ENCODE results near the gene SPATS2L.

Gene SPATS2L

DNA sequence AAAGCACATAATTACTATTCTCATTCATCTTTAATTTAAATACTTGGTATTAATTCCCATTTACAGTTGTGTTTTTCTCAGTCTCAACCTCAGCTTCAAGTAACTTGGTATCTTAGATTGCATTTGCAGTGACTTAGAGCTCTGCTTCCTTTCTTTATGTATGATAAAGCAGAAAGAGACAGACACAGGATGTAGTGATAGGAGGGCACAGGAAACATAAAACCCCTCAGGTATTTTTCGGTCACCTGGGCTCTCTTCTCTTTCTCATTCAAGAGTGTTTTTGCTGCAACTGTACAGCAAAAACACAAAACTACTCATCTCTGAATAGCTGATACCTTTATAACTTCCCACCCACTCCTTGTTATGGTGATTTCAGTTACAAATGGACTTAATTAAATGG, 120.3 kb downstream of the SPATS2L start:
- Histone ChIP-seq H3K4me1 (ENCODE audit: control insufficient read depth, insufficient read depth, low read length) (no peaks in the 10 kb centered on the region), H3K9ac (ENCODE audit: low read length in 2 of 2) (no peak overlapping the region), H3K36me3 (ENCODE audit: control insufficient read depth in 2 of 2, insufficient read depth in 2 of 2, low read length in 2 of 2) (peaks cover 6 to 14% of the 10 kb centered on the region in 2 donors), H3K9me3 (ENCODE audit: control insufficient read depth in 2 of 2, low read length in 2 of 2) (no peaks in the 10 kb centered on the region), H3K27me3 (ENCODE audit: control insufficient read depth in 1 of 2, insufficient read depth in 2 of 2, low read length in 2 of 2) (no peaks in the 10 kb centered on the region), H3K4me3 (ENCODE audit: low read length in 2 of 2) (no peak overlapping the region), H3K27ac (ENCODE audit: low read length) (no peak overlapping the region)

DNA sequence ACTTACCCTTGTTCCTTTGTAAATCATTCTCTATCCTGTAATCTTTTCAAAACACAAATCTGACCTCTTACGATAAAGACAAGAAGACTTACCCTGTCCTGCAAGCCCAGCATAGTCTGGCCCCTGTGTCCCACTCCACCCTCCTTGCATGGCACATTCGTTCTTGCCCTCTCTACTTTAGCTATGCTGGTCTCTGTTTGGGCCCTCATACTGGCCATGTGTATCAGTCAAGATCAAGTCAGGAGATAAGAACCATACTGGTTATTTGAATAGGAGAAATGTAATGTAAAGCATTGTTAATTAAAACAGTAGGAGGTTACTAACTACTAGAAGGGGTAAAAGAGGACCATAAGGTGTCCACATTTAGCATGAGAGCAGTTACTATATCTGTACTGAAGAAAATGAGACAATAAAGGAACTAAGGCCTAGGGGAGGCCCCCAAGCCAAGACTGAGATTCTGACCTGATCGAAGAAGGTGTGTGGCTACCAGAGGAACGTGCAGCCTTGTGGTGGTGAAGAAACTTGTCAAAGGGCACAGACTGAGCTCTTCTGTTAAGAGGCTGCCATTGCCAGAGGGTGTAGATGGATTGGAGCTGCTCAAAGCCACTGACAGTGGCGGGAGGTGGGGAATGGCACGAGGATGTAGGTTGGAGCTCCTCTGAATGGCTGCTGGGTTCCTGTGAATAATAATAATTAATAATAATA, 122.6 kb downstream of the SPATS2L start:
- no peaks in the 10 kb centered on the region for H3K27me3 ChIP-seq (ENCODE audit: control insufficient read depth in 1 of 2, insufficient read depth in 2 of 2, low read length in 2 of 2)
- no peak overlapping the region for H3K9ac ChIP-seq (ENCODE audit: low read length in 2 of 2)
- no peaks in the 10 kb centered on the region for H3K9me3 ChIP-seq (ENCODE audit: control insufficient read depth in 2 of 2, low read length in 2 of 2)
- H3K4me1 ChIP-seq (ENCODE audit: control insufficient read depth, insufficient read depth, low read length) = no peaks in the 10 kb centered on the region
- no peak overlapping the region for H3K4me3 ChIP-seq (ENCODE audit: low read length in 2 of 2)
- H3K36me3 ChIP-seq (ENCODE audit: control insufficient read depth in 2 of 2, insufficient read depth in 2 of 2, low read length in 2 of 2) = peaks cover 0 to 5% of the 10 kb centered on the region in 2 donors
- no peak overlapping the region for H3K27ac ChIP-seq (ENCODE audit: low read length)

DNA sequence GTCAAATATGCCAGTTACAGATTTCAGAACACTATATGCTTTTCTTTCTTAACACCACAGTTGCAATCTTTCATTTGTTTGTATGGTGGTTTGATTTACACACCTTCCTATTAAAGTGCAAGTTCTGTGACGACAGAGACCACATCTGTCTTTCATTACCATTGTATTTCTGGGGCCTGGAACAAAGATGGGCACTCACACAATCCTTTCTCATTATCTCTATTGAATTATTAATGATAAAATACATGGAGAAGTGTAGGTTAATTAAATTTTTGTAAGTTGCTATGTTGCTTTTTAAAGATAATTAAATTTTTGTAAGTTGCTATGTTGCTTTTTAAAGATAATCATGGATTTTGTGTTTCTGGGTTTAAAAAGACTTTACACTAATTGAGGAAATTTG, 123.5 kb downstream of the SPATS2L start:
- no peak overlapping the region for H3K4me3 ChIP-seq (ENCODE audit: low read length in 2 of 2)
- H3K27ac ChIP-seq (ENCODE audit: low read length) = no peak overlapping the region
- H3K9ac ChIP-seq (ENCODE audit: low read length in 2 of 2) = no peak overlapping the region
- H3K9me3 ChIP-seq (ENCODE audit: control insufficient read depth in 2 of 2, low read length in 2 of 2) = no peaks in the 10 kb centered on the region
- H3K36me3 ChIP-seq (ENCODE audit: control insufficient read depth in 2 of 2, insufficient read depth in 2 of 2, low read length in 2 of 2) = peaks cover 0 to 5% of the 10 kb centered on the region in 2 donors
- no peaks in the 10 kb centered on the region for H3K4me1 ChIP-seq (ENCODE audit: control insufficient read depth, insufficient read depth, low read length)
- H3K27me3 ChIP-seq (ENCODE audit: control insufficient read depth in 1 of 2, insufficient read depth in 2 of 2, low read length in 2 of 2) = no peaks in the 10 kb centered on the region

- H3K27ac ChIP-seq (ENCODE audit: low read length) = no peak overlapping the region
- no peak overlapping the region for H3K9ac ChIP-seq (ENCODE audit: low read length in 2 of 2)
- no peaks in the 10 kb centered on the region for H3K27me3 ChIP-seq (ENCODE audit: control insufficient read depth in 1 of 2, insufficient read depth in 2 of 2, low read length in 2 of 2)
- H3K4me1 ChIP-seq (ENCODE audit: control insufficient read depth, insufficient read depth, low read length) = no peaks in the 10 kb centered on the region
- no peaks in the 10 kb centered on the region for H3K9me3 ChIP-seq (ENCODE audit: control insufficient read depth in 2 of 2, low read length in 2 of 2)
- peaks cover 2 to 9% of the 10 kb centered on the region in 2 donors for H3K36me3 ChIP-seq (ENCODE audit: control insufficient read depth in 2 of 2, insufficient read depth in 2 of 2, low read length in 2 of 2)
- H3K4me3 ChIP-seq (ENCODE audit: low read length in 2 of 2) = no peak overlapping the region
Observed at GRCh38 chr2:200431996-200432705, 125.7 kb downstream of the SPATS2L start.

DNA sequence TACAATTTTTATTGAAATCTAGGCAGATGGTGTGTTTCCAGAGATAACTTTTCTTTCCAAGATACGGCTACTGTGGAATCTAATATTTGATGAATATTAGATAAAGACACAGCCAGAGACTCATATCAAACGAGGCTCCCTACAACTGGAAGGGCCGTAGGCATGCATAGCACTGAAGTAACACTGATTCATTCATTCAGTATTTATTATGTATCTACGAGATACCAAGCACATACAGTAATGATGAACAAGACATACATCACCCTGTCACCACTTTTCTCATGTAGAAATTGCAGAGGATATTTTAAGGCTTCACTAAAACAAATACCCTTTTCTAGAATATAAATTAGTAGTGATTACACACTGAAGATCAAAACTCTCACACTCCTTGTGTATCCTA, 128.9 kb downstream of the SPATS2L start:
- no peaks in the 10 kb centered on the region for H3K9me3 ChIP-seq (ENCODE audit: control insufficient read depth in 2 of 2, low read length in 2 of 2)
- H3K27ac ChIP-seq (ENCODE audit: low read length) = no peak overlapping the region
- H3K36me3 ChIP-seq (ENCODE audit: control insufficient read depth in 2 of 2, insufficient read depth in 2 of 2, low read length in 2 of 2) = peaks cover 4 to 7% of the 10 kb centered on the region in 2 donors
- no peaks in the 10 kb centered on the region for H3K4me1 ChIP-seq (ENCODE audit: control insufficient read depth, insufficient read depth, low read length)
- H3K27me3 ChIP-seq (ENCODE audit: control insufficient read depth in 1 of 2, insufficient read depth in 2 of 2, low read length in 2 of 2) = no peaks in the 10 kb centered on the region
- H3K9ac ChIP-seq (ENCODE audit: low read length in 2 of 2) = no peak overlapping the region
- no peak overlapping the region for H3K4me3 ChIP-seq (ENCODE audit: low read length in 2 of 2)

GRCh38 chr2:200438251-200438650, 131.8 kb downstream of the SPATS2L start:
- no peaks in the 10 kb centered on the region for H3K9me3 ChIP-seq (ENCODE audit: control insufficient read depth in 2 of 2, low read length in 2 of 2)
- H3K27ac ChIP-seq (ENCODE audit: low read length) = no peak overlapping the region
- H3K27me3 ChIP-seq (ENCODE audit: control insufficient read depth in 1 of 2, insufficient read depth in 2 of 2, low read length in 2 of 2) = no peaks in the 10 kb centered on the region
- no peak overlapping the region for H3K4me3 ChIP-seq (ENCODE audit: low read length in 2 of 2)
- peaks cover 4 to 10% of the 10 kb centered on the region in 2 donors for H3K36me3 ChIP-seq (ENCODE audit: control insufficient read depth in 2 of 2, insufficient read depth in 2 of 2, low read length in 2 of 2)
- no peak overlapping the region for H3K9ac ChIP-seq (ENCODE audit: low read length in 2 of 2)
- H3K4me1 ChIP-seq (ENCODE audit: control insufficient read depth, insufficient read depth, low read length) = no peaks in the 10 kb centered on the region

DNA sequence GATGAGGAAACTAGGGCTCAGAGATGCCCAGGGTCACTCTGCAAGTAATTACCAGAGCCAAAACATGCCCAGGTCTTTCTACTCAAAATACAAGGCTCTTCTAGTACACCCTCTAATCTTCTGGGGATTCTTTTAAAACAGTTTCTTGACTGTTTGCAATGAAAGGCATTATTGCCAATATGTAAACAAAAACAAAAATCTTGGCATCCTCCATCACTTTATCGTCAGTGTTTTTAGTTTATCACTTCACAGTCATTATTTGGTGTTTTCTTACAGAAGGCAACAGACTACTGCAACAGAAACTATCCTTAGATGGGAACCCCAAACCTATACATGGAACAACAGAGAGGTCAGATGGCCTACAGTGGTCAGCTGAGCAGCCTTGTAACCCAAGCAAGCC, 132.4 kb downstream of the SPATS2L start:
- Histone ChIP-seq H3K27ac (ENCODE audit: low read length) (no peak overlapping the region), H3K27me3 (ENCODE audit: control insufficient read depth in 1 of 2, insufficient read depth in 2 of 2, low read length in 2 of 2) (no peaks in the 10 kb centered on the region), H3K36me3 (ENCODE audit: control insufficient read depth in 2 of 2, insufficient read depth in 2 of 2, low read length in 2 of 2) (peaks cover 4 to 10% of the 10 kb centered on the region in 2 donors), H3K9ac (ENCODE audit: low read length in 2 of 2) (no peak overlapping the region), H3K9me3 (ENCODE audit: control insufficient read depth in 2 of 2, low read length in 2 of 2) (no peaks in the 10 kb centered on the region), H3K4me1 (ENCODE audit: control insufficient read depth, insufficient read depth, low read length) (no peaks in the 10 kb centered on the region), H3K4me3 (ENCODE audit: low read length in 2 of 2) (no peak overlapping the region)

- no peaks in the 10 kb centered on the region for H3K4me1 ChIP-seq (ENCODE audit: control insufficient read depth, insufficient read depth, low read length)
- no peak overlapping the region for H3K27ac ChIP-seq (ENCODE audit: low read length)
- peaks cover 4 to 10% of the 10 kb centered on the region in 2 donors for H3K36me3 ChIP-seq (ENCODE audit: control insufficient read depth in 2 of 2, insufficient read depth in 2 of 2, low read length in 2 of 2)
- H3K9me3 ChIP-seq (ENCODE audit: control insufficient read depth in 2 of 2, low read length in 2 of 2) = no peaks in the 10 kb centered on the region
- H3K27me3 ChIP-seq (ENCODE audit: control insufficient read depth in 1 of 2, insufficient read depth in 2 of 2, low read length in 2 of 2) = no peaks in the 10 kb centered on the region
- no peak overlapping the region for H3K4me3 ChIP-seq (ENCODE audit: low read length in 2 of 2)
- no peak overlapping the region for H3K9ac ChIP-seq (ENCODE audit: low read length in 2 of 2)
Observed at GRCh38 chr2:200439981-200440380, 133.5 kb downstream of the SPATS2L start.

DNA sequence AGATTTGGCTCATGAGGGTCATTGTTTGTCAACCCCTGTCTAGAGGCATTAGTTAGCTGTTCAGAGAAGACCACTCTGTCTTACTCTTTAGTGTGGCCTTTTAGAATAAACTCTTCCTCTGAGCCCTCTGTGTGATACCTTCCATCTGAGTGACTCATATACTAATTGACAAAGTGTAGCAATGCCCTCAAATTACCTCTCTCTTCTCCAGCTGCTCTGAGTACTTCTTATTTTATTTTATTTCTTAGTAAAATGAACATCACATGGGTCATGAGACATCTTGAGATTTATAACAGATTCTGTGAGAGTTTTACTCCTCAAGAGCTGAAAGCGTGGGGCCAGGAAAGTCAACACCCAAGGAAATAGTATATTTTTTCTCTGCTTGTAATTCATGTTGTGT, 136.0 kb downstream of the SPATS2L start:
- Histone ChIP-seq H3K27me3 (ENCODE audit: control insufficient read depth in 1 of 2, insufficient read depth in 2 of 2, low read length in 2 of 2) (no peaks in the 10 kb centered on the region), H3K9me3 (ENCODE audit: control insufficient read depth in 2 of 2, low read length in 2 of 2) (no peaks in the 10 kb centered on the region), H3K36me3 (ENCODE audit: control insufficient read depth in 2 of 2, insufficient read depth in 2 of 2, low read length in 2 of 2) (peaks cover 4 to 6% of the 10 kb centered on the region in 2 donors), H3K4me1 (ENCODE audit: control insufficient read depth, insufficient read depth, low read length) (no peaks in the 10 kb centered on the region), H3K27ac (ENCODE audit: low read length) (no peak overlapping the region), H3K9ac (ENCODE audit: low read length in 2 of 2) (no peak overlapping the region), H3K4me3 (ENCODE audit: low read length in 2 of 2) (no peak overlapping the region)

DNA sequence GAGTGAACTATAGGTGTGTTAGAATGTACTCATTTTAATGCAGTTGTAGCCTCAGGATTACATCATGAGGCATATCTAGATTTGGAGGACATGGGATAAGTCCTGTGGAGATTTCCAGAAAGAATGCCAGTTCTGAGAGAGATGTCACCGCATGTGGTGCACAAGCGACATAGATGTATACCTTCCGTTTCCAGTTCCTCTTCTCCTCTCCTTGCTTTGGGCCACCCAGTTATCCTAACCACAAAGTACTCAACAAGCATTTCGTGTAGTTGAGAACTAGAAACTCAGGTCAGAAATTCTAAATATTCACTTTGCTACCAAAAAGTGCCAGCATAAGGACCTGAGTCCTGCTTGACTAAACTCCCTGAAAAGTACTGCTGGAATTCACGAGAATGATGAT, 136.9 kb downstream of the SPATS2L start:
- Histone ChIP-seq H3K36me3 (ENCODE audit: control insufficient read depth in 2 of 2, insufficient read depth in 2 of 2, low read length in 2 of 2) (peaks cover 2 to 6% of the 10 kb centered on the region in 2 donors), H3K9me3 (ENCODE audit: control insufficient read depth in 2 of 2, low read length in 2 of 2) (no peaks in the 10 kb centered on the region), H3K9ac (ENCODE audit: low read length in 2 of 2) (no peak overlapping the region), H3K27ac (ENCODE audit: low read length) (no peak overlapping the region), H3K4me3 (ENCODE audit: low read length in 2 of 2) (no peak overlapping the region), H3K4me1 (ENCODE audit: control insufficient read depth, insufficient read depth, low read length) (no peaks in the 10 kb centered on the region), H3K27me3 (ENCODE audit: control insufficient read depth in 1 of 2, insufficient read depth in 2 of 2, low read length in 2 of 2) (no peaks in the 10 kb centered on the region)

DNA sequence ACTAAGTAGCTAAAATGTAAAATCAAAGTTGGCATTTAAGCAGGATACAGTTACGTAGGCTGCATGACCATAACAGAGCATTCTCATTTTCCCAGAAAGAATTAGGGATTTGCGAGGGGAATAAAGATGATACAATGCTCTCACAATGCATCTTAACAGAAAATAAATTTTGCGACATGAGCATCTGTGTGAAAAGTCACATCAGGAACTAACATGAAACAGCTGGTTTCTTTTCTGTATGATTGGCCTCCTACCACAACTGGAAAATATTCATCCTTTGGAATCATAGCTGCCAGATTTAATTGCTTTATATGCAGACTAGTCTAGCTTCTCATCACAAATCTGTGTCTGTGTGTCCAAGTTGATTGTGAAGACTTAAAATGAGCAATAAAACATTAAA, 137.4 kb downstream of the SPATS2L start:
- Histone ChIP-seq H3K4me1 (ENCODE audit: control insufficient read depth, insufficient read depth, low read length) (no peaks in the 10 kb centered on the region), H3K27me3 (ENCODE audit: control insufficient read depth in 1 of 2, insufficient read depth in 2 of 2, low read length in 2 of 2) (no peaks in the 10 kb centered on the region), H3K36me3 (ENCODE audit: control insufficient read depth in 2 of 2, insufficient read depth in 2 of 2, low read length in 2 of 2) (peaks cover 2 to 6% of the 10 kb centered on the region in 2 donors), H3K9me3 (ENCODE audit: control insufficient read depth in 2 of 2, low read length in 2 of 2) (no peaks in the 10 kb centered on the region), H3K9ac (ENCODE audit: low read length in 2 of 2) (no peak overlapping the region), H3K27ac (ENCODE audit: low read length) (no peak overlapping the region), H3K4me3 (ENCODE audit: low read length in 2 of 2) (no peak overlapping the region)

Measured in stomach smooth muscle (tissue), 2 donors.